Renal cortex interstitium (tissue), 11 donors: ENCODE measurements around the gene ABLIM1. TPM values are rescaled to one million over a fixed set of nuclear protein-coding genes. Genes with fewer than 3 reads are reported as not detected.
A peak's percentile ranks its signal among the peaks of the same experiment; 100 is the strongest.

Experiments
- DNase-seq, 11 donors: peaks; one replicate each; pipeline ENCODE4 v3.0.0-alpha.2; 2013; ENCODE audit warnings: low read depth in 9 of 11, low spot score in 4 of 11; ENCODE audit errors: extremely low read depth in 1 of 11
- polyA plus RNA-seq, 3 donors: library from polyadenylated mRNA; unstranded; fragments of 120-200 nt; gene quantifications; one replicate each; pipeline ENCODE4 v1.2.1, GENCODE V29; 2013; ENCODE audit not compliant: insufficient read length in 3 of 3

Gene ABLIM1
- polyA plus RNA-seq, 3 donors = 86.6 to 120 (median 104) TPM

DNA sequence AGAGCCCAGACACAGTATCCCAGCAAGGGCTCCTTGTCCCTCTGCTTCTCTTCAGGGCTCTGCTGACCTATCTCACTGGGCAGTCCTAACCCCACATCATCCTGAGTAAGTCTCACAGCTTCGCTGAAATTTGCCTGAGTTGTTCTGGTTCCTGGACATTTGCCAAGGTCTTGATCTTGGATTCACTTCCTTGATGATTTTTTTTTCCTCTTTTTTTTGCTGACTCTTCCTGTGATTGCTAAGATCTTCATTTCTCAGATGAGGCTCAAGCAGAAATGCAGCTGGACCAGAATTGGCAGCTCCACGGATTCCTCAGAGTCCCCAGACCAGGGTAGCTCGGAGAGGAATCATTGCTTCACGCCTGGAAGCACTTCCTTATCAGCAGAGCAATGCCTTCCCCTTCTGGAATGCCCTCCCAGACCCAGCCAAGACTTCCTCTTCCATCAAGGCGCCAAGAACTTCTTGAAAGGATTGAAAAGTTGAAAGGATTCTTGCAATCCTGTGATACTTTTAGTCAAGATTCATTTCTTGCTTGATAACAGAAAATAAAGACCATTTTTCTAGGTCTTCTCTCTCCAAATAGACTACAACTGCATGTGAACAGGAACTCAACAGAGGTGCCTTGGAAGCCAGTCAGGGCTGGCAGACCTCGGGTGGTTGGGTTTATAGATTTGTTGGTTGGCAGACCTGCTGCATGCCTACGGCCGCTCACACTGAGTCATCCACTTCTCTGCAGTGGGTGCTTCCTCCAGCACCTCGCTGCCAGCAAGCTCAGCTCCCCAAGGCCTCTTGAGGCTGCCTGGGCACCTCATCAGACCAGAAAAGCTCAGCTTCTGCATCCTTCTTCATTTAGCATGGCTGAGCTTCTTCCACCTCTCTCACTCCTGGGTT lies 244.9 kb downstream of the ABLIM1 start:
- no peak for DNase-seq

DNA sequence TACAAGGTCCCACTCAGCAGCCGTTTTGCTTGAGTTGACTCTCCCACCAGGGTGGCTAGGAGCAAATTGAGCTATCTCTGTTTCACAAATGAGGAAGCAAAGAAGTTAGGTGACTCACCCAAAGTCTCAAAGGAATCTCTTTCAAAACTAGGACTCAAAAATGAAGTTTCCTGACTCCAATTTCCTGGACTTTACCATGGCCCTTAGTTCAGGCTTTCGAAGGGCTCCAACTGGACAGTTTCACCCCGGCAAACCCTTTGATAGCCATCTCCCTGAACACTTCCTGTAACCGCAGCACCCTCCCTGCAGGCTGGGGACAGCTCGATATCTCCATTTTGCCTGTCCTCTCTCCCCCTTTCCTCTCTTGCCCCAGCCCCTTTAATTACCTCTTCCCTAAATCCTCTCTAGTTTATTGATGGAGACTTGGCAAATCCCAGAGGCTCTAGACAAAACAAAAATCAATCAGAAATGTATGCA lies 249.1 kb downstream of the ABLIM1 start:
- no peak for DNase-seq

DNA sequence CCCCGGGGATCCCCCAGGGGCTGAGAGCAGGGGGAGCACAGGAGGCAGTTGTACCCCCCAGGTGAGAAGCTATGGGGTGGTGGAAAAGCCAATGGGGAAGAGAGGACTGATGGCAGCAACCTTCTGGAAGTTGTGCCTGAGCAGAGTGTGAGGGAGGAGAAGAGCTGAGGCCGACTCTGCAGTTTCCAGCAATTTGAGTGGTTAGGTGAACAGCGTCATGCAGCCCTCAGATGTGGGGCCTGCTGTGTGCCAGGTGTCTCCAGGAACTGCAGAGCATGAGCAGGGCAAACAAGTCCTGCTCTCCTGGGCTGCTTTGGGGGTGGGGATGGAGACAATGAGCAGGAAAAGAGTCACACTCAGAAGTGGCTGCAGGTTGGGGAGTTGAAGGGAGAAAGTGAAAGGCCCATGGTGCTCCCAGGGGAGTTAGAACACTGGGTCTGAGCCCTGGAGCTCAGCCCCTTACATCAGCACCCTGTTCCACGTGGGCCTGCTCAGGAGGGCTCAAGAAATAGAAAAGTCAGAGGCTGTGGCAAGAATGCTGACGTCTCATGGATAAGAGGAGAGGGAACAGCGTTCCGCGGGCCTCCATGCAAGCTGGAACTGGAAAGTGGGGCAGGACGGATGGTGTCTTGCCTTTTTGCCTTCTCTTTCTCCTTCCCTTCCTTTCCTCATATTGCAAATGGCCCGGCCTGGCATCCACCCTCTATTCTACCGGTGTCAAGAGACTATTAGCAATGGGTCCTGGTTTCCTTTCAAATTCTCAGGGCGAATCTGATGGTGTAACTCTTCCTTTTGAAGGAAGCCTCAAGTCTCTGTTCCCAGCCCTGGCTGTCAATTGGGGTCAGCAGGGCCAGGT lies 249.7 kb downstream of the ABLIM1 start:
- DNase-seq = no peak

DNA sequence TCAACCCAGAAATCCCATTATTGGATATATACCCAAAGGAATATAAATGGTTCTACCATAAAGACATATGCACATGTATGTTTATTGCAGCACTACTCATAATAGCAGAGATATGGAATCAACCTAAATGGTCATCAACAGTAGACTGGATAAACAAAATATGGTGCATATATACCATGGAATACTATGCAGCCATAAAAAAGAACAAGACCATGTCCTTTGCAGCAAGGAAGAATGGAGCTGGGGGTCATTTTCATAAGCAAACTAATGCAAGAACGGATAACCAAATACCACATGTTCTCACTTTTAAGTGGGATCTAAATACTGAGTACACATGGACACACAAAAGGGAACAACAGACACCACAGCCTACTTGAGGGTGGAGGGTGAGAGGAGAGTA lies 251.6 kb downstream of the ABLIM1 start:
- no peak for DNase-seq

DNA sequence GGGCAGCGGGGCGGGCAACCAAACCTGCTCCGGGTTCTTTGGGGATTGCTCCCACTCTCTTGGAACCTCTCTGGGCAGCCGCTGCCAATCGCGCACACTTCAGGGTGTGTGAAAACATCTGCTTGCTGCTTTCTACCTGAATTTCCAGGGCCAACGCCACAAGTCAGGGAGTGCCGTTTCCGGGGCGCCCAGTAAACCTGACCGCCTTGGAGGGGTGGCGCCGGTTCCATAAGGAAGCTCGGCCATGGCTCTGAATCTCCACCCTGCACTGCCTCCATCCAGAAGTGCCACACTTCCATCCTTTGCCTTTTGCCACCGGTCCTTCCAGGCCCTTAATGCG lies 253.1 kb downstream of the ABLIM1 start:
- DNase-seq = no peak

GRCh38 chr10:114404171-114405010 lies 253.7 kb downstream of the ABLIM1 start, which contains the start of gene AFAP1L2:
TSS of gene AFAP1L2 (minus strand) at chr10:114404502. CDS start at chr10:114404455, 47 bp downstream.
- DNase-seq = no peak

DNA sequence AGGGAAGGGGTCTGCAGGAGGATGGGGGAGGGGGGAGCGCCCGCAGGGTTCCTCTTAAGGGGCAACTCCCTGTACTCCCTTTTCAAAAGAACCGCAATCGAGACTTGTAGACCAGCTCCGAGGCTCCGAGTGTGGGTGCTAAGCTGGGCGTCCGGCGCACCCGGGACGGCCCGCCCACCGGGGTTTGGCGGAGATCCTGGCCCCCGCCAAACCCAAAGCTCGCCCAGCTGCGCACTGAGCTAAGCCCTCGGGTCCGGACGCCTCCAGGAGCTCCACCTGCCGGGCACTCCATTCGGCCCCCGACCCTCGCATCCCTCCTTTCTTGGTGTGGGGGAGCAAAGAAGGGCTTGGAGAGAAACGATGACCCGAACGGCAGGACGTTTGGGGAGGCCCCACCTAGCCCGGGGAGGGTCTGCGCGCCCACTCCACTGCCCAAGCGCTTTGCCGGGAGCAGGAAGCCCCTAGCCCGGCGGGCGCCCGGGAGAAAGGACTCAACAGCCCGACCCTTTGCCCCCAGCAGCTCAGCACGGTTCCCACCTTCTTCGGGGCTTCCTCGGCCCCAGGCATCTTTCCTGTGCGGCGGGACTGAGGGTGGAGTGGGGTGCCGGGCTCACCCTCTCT lies 254.4 kb downstream of the ABLIM1 start:
- DNase-seq = no peak

GRCh38 chr10:114402871-114403540 lies 255.1 kb downstream of the ABLIM1 start:
- DNase-seq = peak in 2 of 11 donors; percentile 36 to 43

DNA sequence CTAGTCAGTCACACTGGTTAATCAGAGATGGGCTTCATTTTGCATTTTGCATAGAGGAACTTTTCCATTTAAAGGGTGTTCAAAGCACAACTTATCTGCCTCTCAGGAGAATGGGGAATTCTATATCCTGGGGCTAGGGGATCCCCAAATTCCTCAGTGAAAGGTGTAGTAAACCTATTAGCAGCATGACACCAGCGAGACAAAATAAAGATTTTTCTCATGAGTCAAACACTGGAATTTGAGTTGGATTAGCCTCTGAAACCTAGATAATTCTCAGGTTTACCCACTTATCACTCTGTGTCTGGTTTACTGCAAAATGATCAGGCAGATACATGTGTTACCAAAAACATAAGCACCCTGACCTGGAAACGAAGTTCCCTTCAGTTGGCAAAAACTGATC lies 255.8 kb downstream of the ABLIM1 start:
- DNase-seq = no peak

GRCh38 chr10:114401195-114401791 lies 256.8 kb downstream of the ABLIM1 start:
- no peak for DNase-seq

- DNase-seq = no peak
Observed at GRCh38 chr10:114400091-114400490, 258.0 kb downstream of the ABLIM1 start.

DNA sequence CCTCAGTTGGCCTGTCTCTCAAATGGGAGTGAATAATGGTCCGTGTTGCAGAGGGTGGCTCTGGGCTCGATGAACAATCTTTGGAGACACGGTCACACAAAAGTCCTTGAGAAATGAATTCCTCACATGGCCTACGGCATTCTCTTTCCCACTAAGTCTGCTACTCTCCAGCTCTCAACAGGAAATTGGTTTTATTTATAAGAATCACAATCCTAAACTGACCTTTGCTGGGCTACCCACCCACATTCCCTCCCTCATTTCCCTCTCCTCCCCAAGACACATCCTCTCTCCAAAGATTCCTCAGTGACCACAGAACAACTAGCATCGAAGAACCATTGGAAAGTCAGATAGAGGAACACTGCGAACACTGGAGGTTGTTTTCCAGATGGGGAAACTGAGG lies 258.5 kb downstream of the ABLIM1 start:
- DNase-seq = no peak

DNA sequence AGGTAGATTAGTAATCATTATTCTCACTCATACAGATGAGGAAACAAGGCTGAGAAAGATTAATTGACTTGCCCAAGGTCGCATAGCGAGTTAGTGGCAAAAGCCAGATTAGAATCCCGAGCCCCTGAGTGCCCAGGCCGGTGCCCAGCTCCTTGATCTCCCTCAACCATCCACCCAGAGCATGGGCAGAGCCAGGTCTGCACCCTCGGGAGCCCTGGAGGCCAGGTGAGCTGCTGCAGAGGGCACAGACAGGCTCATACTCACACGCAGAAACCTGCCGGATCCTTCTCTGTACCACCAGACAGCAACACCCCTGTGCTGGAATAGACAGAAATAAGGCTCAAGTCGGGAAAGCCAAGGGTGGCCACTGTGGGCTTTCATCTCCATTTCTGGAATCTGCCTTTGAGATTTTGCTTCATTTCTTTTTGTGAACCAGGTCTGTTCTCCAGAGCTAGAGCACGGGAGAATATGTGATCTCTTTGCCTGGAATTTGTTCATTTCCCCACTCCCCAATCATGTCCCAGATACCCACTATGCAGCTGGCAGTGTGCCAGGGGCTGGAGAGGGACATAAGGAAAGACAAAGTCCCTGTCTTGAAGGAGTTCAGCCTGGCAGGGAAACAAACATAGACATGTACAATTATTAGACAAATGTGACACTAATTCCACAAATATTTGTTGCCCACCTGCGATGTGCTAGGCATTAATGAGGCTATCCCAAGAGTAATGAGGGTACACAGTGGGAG lies 259.3 kb downstream of the ABLIM1 start:
- DNase-seq = no peak

DNA sequence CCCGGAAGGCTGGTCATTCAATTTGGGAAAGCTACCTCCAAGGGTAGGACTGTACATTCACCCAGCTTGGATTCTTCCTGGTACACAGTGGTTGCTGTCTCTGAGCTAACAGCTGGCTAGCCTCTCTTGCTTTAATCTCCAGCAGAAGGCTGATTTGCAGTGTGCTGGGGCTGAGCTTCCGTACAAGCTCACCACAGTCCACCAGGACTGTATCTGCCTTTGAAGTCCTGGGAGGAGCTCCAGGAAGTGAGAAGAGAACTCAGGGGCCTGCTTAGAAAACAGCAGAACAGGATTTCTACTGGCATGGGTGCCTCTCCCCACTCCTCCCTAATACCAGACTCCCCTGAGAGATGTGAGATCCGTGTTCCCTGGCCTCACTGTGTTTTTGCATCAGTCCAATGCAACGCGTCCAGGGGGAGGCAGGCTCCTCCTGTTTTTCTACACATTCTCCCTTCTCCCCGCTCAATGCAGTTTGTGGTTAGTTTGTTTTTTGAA lies 260.4 kb downstream of the ABLIM1 start:
- no peak for DNase-seq

GRCh38 chr10:114396464-114396863 lies 261.6 kb downstream of the ABLIM1 start:
- DNase-seq = no peak

DNA sequence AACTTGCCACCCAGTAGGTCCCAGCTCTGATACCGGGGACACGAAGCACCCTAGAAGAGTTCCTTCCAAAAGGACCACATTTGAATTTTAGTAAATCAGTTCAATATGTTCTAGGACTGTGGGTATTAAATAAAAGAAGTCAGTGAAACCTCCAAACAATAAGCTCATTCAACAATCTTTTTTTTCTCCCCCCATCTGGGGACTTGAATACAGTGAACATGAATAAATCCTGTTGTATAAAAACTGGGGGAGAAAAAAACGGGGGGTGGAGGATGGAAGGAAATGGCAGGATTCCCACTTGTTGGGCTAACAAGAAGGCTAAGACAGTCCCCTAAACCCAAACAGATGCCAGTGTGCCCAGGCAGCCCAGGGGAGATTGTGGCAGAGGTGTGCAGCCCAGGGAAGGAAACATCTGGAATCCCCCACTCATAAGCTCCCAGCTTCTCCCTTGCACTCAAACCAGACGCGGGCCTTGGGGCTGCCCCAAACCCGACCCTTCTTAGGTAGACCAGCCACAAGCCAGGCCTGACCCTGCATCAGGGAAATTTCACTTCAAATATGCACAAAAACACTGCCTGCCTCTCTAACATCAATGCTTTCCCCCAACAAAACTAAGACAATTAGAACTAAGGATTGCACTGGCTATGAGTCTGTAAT lies 262.6 kb downstream of the ABLIM1 start:
- DNase-seq = no peak
